ENCODE results near the gene NOVA2.

Gene NOVA2

DNA sequence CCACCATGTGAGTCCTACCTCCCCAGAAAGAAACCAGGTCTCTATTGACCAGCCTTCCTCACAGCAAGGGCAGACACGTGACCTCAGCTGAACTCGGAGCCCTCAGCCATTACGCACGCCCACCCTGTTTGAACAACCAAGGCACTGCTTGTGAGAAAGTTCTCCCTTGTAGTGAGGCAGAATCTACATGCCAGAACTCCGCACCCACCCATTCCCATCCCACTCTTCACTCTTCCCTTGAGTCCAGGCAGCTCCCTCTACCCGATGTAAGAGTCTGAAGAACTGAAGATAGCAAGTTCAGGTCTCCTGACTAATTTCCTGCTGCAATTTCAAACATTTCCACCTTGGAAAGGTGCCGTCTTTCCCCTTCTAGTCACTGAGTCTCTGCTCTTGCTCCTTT is 6.4 kb downstream of the NOVA2 start:
- Histone ChIP-seq H3K79me2 (ENCODE audit: control insufficient read depth, insufficient read depth, low read length) (no peaks in the 10 kb centered on the region), H3K27ac (ENCODE audit: low read depth, low read length) (no peak overlapping the region), H3K23ac (ENCODE audit: low read length) (no peak overlapping the region), H2BK5ac (ENCODE audit: low read length) (no peak overlapping the region), H3K18ac (ENCODE audit: low read length) (no peak overlapping the region), H3K4me3 (ENCODE audit: low read length) (no peak overlapping the region), H3K4me1 (ENCODE audit: control insufficient read depth, low read depth, low read length) (no peaks in the 10 kb centered on the region), H2BK15ac (replicated peaks; ENCODE audit: low read depth) (no peak overlapping the region), H2BK120ac (ENCODE audit: low read depth, low read length) (no peak overlapping the region), H2AK5ac (ENCODE audit: low read length) (no peak overlapping the region), H3K4ac (ENCODE audit: low read depth, low read length) (no peak overlapping the region), H3K9ac (ENCODE audit: low read length) (no peak overlapping the region), H4K8ac (ENCODE audit: low read depth, low read length) (no peak overlapping the region), H4K5ac (ENCODE audit: low read length) (no peak overlapping the region), H3K56ac (ENCODE audit: low read length) (no peak overlapping the region), H3K36me3 (ENCODE audit: control insufficient read depth, insufficient read depth, low read length) (no peaks in the 10 kb centered on the region), H3K4me2 (ENCODE audit: low read length) (no peak overlapping the region), H3K27me3 (ENCODE audit: insufficient read depth, low read length, poor library complexity) (no peaks in the 10 kb centered on the region), H3K79me1 (ENCODE audit: low read length) (no peaks in the 10 kb centered on the region)
- DNase-seq, result no peak
- WGBS (ENCODE audit: extremely low coverage, insufficient coverage, low lambda C conversion rate), result no CpG with 5 or more reads among the region's 7 CpGs

DNA sequence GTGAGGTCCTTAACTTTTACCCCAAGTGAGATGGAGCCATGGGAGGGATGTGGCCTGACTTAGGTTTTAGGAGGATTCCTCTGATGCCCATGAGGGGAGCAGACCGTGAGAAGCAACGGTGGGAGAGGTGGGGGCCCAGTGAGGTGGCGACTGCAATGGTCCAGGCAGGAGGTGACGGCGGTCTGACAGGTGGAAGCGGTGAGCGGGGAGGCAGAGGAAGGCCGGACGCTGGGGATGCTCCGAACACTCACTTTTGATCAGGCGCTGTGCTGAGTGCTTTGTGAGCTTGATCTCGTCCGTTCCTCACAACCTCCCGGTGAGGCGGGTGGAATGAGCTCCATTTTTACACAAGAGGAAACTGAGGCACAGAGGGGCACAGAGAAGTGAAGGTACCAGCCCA is 11.6 kb downstream of the NOVA2 start:
- Histone ChIP-seq H4K5ac (ENCODE audit: low read length) (no peak overlapping the region), H3K4ac (ENCODE audit: low read depth, low read length) (no peak overlapping the region), H3K4me1 (ENCODE audit: control insufficient read depth, low read depth, low read length) (no peaks in the 10 kb centered on the region), H3K27me3 (ENCODE audit: insufficient read depth, low read length, poor library complexity) (no peaks in the 10 kb centered on the region), H2BK5ac (ENCODE audit: low read length) (no peak overlapping the region), H2AK5ac (ENCODE audit: low read length) (no peak overlapping the region), H3K36me3 (ENCODE audit: control insufficient read depth, insufficient read depth, low read length) (no peaks in the 10 kb centered on the region), H3K9ac (ENCODE audit: low read length) (no peak overlapping the region), H3K4me3 (ENCODE audit: low read length) (no peak overlapping the region), H2BK15ac (replicated peaks; ENCODE audit: low read depth) (no peak overlapping the region), H3K79me2 (ENCODE audit: control insufficient read depth, insufficient read depth, low read length) (no peaks in the 10 kb centered on the region), H3K56ac (ENCODE audit: low read length) (no peak overlapping the region), H3K18ac (ENCODE audit: low read length) (no peak overlapping the region), H3K79me1 (ENCODE audit: low read length) (no peaks in the 10 kb centered on the region), H3K23ac (ENCODE audit: low read length) (no peak overlapping the region), H3K4me2 (ENCODE audit: low read length) (no peak overlapping the region), H3K27ac (ENCODE audit: low read depth, low read length) (no peak overlapping the region), H4K8ac (ENCODE audit: low read depth, low read length) (no peak overlapping the region), H2BK120ac (ENCODE audit: low read depth, low read length) (no peak overlapping the region)
- no peak for DNase-seq
- WGBS (ENCODE audit: extremely low coverage, insufficient coverage, low lambda C conversion rate), result no CpG with 5 or more reads among the region's 15 CpGs

GRCh38 chr19:45960595-45961235 is 12.9 kb downstream of the NOVA2 start:
- no peaks in the 10 kb centered on the region for H3K4me1 ChIP-seq (ENCODE audit: control insufficient read depth, low read depth, low read length)
- H3K56ac ChIP-seq (ENCODE audit: low read length), result no peak overlapping the region
- no peak overlapping the region for H4K8ac ChIP-seq (ENCODE audit: low read depth, low read length)
- H3K4me2 ChIP-seq (ENCODE audit: low read length), result peak overlapping the region; percentile 52
- no peak overlapping the region for H3K18ac ChIP-seq (ENCODE audit: low read length)
- H3K4ac ChIP-seq (ENCODE audit: low read depth, low read length), result no peak overlapping the region
- no peak overlapping the region for H4K5ac ChIP-seq (ENCODE audit: low read length)
- no peak overlapping the region for H3K27ac ChIP-seq (ENCODE audit: low read depth, low read length)
- WGBS (ENCODE audit: extremely low coverage, insufficient coverage, low lambda C conversion rate), result no CpG with 5 or more reads among the region's 19 CpGs
- H3K79me1 ChIP-seq (ENCODE audit: low read length), result no peaks in the 10 kb centered on the region
- peak; percentile 78 for DNase-seq
- no peak overlapping the region for H3K4me3 ChIP-seq (ENCODE audit: low read length)
- H2BK5ac ChIP-seq (ENCODE audit: low read length), result no peak overlapping the region
- H2BK120ac ChIP-seq (ENCODE audit: low read depth, low read length), result no peak overlapping the region
- no peak overlapping the region for H2AK5ac ChIP-seq (ENCODE audit: low read length)
- H3K27me3 ChIP-seq (ENCODE audit: insufficient read depth, low read length, poor library complexity), result no peaks in the 10 kb centered on the region
- no peaks in the 10 kb centered on the region for H3K36me3 ChIP-seq (ENCODE audit: control insufficient read depth, insufficient read depth, low read length)
- H3K79me2 ChIP-seq (ENCODE audit: control insufficient read depth, insufficient read depth, low read length), result no peaks in the 10 kb centered on the region
- H2BK15ac ChIP-seq (replicated peaks; ENCODE audit: low read depth), result no peak overlapping the region
- H3K9ac ChIP-seq (ENCODE audit: low read length), result no peak overlapping the region
- no peak overlapping the region for H3K23ac ChIP-seq (ENCODE audit: low read length)

DNA sequence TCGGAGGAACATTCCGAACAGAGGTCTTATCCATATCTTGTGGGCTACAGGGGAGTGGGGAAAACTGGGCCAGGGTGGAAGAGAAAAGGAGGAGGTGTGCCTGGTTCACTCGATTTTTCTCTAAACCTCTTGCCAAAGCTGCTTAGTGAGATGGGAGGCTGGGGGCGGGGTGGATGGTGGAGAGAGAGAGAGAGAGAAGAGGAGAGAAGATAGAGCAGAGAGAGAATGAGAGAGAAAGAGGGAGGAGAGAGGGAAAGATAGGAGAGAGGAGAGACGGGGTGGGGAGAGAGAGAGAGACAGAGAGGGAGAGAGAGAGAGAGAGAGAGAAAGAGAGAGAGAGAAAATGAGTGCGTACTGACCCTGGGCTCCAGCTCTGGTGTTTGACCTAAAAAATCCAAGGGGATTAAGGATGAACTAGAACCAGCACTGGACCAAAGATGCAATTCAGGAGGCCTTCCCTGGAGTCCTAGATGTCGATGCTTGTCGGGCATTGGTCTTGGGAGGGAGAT is 14.1 kb downstream of the NOVA2 start:
- DNase-seq, result no peak
- no peak overlapping the region for H4K8ac ChIP-seq (ENCODE audit: low read depth, low read length)
- H2BK120ac ChIP-seq (ENCODE audit: low read depth, low read length), result no peak overlapping the region
- no peak overlapping the region for H3K4me2 ChIP-seq (ENCODE audit: low read length)
- no peaks in the 10 kb centered on the region for H3K4me1 ChIP-seq (ENCODE audit: control insufficient read depth, low read depth, low read length)
- no peak overlapping the region for H3K23ac ChIP-seq (ENCODE audit: low read length)
- no peak overlapping the region for H3K4ac ChIP-seq (ENCODE audit: low read depth, low read length)
- H3K27me3 ChIP-seq (ENCODE audit: insufficient read depth, low read length, poor library complexity), result no peaks in the 10 kb centered on the region
- WGBS (ENCODE audit: extremely low coverage, insufficient coverage, low lambda C conversion rate), result no CpG with 5 or more reads among the region's 8 CpGs
- no peak overlapping the region for H2AK5ac ChIP-seq (ENCODE audit: low read length)
- no peaks in the 10 kb centered on the region for H3K79me1 ChIP-seq (ENCODE audit: low read length)
- no peaks in the 10 kb centered on the region for H3K79me2 ChIP-seq (ENCODE audit: control insufficient read depth, insufficient read depth, low read length)
- H3K4me3 ChIP-seq (ENCODE audit: low read length), result no peak overlapping the region
- no peak overlapping the region for H3K18ac ChIP-seq (ENCODE audit: low read length)
- no peak overlapping the region for H3K56ac ChIP-seq (ENCODE audit: low read length)
- no peak overlapping the region for H4K5ac ChIP-seq (ENCODE audit: low read length)
- H3K27ac ChIP-seq (ENCODE audit: low read depth, low read length), result no peak overlapping the region
- H3K9ac ChIP-seq (ENCODE audit: low read length), result no peak overlapping the region
- H2BK15ac ChIP-seq (replicated peaks; ENCODE audit: low read depth), result no peak overlapping the region
- H3K36me3 ChIP-seq (ENCODE audit: control insufficient read depth, insufficient read depth, low read length), result no peaks in the 10 kb centered on the region
- H2BK5ac ChIP-seq (ENCODE audit: low read length), result no peak overlapping the region

GRCh38 chr19:45958769-45959516 is 14.7 kb downstream of the NOVA2 start:
- H3K27me3 ChIP-seq (ENCODE audit: insufficient read depth, low read length, poor library complexity), result no peaks in the 10 kb centered on the region
- H3K4me3 ChIP-seq (ENCODE audit: low read length), result no peak overlapping the region
- no peaks in the 10 kb centered on the region for H3K79me2 ChIP-seq (ENCODE audit: control insufficient read depth, insufficient read depth, low read length)
- no peak overlapping the region for H2BK120ac ChIP-seq (ENCODE audit: low read depth, low read length)
- H3K36me3 ChIP-seq (ENCODE audit: control insufficient read depth, insufficient read depth, low read length), result no peaks in the 10 kb centered on the region
- H2BK15ac ChIP-seq (replicated peaks; ENCODE audit: low read depth), result no peak overlapping the region
- H2BK5ac ChIP-seq (ENCODE audit: low read length), result no peak overlapping the region
- H3K23ac ChIP-seq (ENCODE audit: low read length), result no peak overlapping the region
- no peaks in the 10 kb centered on the region for H3K79me1 ChIP-seq (ENCODE audit: low read length)
- whole genome bisulfite sequencing (ENCODE audit: extremely low coverage, insufficient coverage, low lambda C conversion rate), result no CpG with 5 or more reads among the region's 12 CpGs
- no peak overlapping the region for H2AK5ac ChIP-seq (ENCODE audit: low read length)
- no peak overlapping the region for H3K27ac ChIP-seq (ENCODE audit: low read depth, low read length)
- no peaks in the 10 kb centered on the region for H3K4me1 ChIP-seq (ENCODE audit: control insufficient read depth, low read depth, low read length)
- H3K4ac ChIP-seq (ENCODE audit: low read depth, low read length), result no peak overlapping the region
- H3K18ac ChIP-seq (ENCODE audit: low read length), result no peak overlapping the region
- no peak overlapping the region for H3K9ac ChIP-seq (ENCODE audit: low read length)
- H4K5ac ChIP-seq (ENCODE audit: low read length), result no peak overlapping the region
- no peak overlapping the region for H3K56ac ChIP-seq (ENCODE audit: low read length)
- H4K8ac ChIP-seq (ENCODE audit: low read depth, low read length), result no peak overlapping the region
- DNase-seq, result no peak
- no peak overlapping the region for H3K4me2 ChIP-seq (ENCODE audit: low read length)
